HG02870 (cell line): ENCODE measurements around the gene BRCA1.
"Not testable (repeated sequence)": the region's sequence is repeated elsewhere in the genome, so short reads cannot be mapped to it uniquely, and the experiment has no call there.

Experiments
- ATAC-seq: cut with Tn5 transposase; IDR thresholded peaks from one replicate; pipeline ENCODE4 v1.9.1; 2021; ENCODE audit warnings: mild to moderate bottlenecking, moderate library complexity; ENCODE audit not compliant: unreplicated experiment

BRCA1 gene

GRCh38 chr17:43070257-43070656, 54.9 kb downstream of the BRCA1 start:
- no peak for ATAC-seq

DNA sequence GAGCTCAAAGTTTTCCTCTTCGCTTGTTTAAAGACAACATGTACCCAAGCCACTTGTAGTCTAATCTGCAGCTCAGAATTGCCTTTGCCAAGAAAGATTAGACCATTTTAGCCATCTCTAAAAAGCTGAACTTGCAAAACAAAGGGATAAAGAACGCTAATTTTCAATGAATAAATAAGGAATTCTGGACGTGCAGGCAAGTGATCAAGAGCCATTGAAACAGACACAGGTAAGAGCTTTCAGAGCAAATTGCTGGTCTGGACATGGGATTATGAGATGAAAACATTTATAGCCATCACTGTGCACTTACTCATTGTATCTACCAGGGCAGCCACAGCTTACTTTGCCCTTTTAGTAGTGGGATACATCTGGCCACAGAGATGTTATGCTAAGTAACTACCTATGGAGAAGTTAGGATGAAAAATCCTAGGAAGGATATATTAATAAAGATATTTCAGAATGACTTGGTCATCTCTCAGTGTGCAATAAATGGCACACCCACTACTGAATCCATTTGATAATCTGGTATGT, 55.7 kb downstream of the BRCA1 start:
- no peak for ATAC-seq

- no peak for ATAC-seq
These were observed 56.4 kb downstream of the BRCA1 start for GRCh38 chr17:43068570-43069367.

DNA sequence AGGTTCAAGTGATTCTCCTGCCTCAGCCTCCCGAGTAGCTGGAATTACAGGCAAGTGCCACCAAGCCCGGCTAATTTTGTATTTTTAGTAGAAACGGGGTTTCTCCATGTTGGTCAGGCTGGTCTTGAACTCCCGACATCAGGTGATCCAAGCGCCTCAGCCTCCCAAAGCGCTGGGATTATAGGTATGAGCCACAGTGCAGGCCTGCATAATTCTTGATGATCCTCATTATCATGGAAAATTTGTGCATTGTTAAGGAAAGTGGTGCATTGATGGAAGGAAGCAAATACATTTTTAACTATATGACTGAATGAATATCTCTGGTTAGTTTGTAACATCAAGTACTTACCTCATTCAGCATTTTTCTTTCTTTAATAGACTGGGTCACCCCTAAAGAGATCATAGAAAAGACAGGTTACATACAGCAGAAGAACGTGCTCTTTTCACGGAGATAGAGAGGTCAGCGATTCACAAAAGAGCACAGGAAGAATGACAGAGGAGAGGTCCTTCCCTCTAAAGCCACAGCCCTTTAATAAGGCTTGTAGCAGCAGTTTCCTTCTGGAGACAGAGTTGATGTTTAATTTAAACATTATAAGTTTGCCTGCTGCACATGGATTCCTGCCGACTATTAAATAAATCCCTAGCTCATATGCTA, 62.1 kb downstream of the BRCA1 start:
- ATAC-seq: no peak

DNA sequence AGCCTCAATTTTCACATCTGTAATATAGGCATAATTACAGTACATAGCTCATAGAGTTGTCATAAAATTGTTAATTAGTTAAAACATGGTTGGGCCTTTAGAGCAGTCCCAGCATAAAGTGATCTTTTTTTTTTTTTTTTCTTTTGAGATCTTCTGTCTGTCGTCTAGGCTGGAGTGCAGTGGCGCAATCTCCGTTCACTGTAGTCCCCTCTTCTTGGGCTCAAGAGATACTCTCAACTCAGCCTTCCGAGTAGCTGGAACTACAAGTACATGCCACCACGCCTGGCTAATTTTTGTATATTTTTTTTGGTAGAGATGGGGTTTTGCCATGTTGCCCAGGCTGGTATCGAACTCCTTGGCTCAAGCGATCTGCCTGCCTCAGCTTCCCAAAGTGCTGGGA, 69.1 kb downstream of the BRCA1 start:
- no peak for ATAC-seq

- ATAC-seq: not testable (repeated sequence)
These were observed 72.2 kb downstream of the BRCA1 start for GRCh38 chr17:43053008-43053407.

DNA sequence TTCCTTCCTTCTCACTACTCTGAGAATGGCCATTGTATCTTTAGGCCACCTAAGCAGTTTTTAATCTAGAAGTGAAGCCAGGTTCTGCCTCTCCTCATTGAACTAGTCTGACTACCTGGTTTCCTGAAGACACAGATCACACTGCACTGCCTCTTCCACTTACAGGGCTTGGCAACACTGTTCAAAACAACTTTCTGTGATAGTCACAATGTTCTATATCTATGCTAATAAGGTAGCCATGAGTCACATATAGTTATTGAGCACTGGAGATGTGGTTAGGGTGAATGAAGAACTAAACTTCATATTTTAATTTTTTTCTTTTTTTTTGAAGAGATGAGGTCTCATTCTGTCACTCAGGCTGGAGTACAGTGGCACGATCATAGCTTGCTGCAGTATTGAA, 73.2 kb downstream of the BRCA1 start:
- no peak for ATAC-seq

DNA sequence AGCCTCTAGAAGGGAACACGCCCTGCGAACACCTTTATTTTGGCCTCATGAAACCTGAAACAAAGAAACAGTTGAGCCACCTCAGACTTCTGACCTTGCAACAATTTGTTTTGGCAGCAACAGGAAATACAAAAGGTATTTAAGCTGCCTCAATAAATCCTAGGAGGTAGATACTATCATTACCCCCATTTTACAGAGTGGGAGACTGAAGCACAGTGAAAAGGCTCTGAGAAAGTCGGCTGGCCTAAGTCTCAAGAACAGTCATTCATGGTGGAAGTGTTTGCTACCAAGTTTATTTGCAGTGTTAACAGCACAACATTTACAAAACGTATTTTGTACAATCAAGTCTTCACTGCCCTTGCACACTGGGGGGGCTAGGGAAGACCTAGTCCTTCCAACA, 81.1 kb downstream of the BRCA1 start:
- ATAC-seq: no peak

DNA sequence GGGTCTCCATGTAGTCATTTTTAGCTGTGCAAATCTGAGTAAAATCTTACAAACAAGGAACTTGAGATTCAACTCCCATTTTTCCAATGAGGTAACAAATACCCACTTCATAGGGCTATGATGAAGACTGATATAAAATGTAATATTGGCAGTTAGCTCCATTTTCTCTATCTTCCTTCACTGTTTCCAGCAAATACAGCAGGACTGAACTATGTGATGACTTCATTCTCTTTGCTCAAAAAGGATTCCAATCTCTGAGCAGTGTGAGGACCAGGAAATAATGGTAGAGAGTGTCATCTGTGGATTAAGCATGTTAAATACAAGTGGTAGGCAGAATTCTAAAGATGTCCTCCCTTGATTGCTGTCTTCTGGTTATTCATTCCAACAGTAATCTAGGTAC, 81.9 kb downstream of the BRCA1 start:
- no peak for ATAC-seq

DNA sequence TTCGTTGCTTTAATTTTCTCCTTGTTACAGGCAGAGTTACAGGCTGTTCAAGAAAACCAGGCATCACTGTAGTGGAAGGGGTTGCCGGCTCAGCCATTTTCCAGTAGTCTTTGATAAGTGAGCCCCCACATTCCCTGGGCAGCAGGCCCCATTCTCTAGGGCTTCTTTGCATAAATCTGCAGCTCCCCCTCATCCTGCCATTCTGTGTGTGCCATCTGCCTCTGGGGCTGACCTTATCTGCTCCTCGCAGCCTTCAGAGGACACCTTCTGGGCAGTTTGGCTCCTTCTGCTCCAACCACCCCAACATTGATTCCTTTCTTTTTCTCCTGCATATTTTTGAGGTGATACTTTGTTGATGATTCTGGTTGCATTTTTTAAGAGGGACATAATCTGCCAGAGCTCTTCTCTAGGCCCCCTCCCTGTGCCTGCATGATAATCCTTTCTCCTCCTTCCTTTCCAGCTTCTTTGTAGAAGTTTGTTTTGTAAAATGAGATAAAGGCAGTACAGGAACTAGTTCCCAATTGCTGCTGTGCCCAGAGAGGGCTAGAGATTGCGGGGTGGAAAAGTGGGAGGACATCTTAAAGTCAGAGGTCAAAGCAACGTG, 83.0 kb downstream of the BRCA1 start:
- ATAC-seq: no peak

DNA sequence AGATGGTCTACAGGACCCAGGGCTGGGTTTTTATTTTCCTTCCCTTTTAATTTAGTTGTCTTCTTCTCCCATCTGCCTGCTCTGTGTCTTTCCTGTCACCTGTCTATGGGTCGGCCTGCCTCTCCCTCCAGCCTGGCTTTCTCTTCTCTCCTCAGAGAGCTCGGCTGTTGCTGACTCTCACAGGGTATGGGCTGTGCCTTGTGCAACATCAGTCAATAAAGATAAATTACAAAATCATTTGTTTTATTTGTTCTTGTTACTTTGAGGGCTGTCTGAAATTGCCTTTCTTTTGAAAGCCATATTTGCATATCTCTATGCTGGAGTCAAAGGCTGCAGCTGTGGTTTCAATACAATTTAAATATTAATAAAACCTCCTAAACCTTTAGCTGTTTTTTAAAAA, 84.5 kb downstream of the BRCA1 start:
- no peak for ATAC-seq

DNA sequence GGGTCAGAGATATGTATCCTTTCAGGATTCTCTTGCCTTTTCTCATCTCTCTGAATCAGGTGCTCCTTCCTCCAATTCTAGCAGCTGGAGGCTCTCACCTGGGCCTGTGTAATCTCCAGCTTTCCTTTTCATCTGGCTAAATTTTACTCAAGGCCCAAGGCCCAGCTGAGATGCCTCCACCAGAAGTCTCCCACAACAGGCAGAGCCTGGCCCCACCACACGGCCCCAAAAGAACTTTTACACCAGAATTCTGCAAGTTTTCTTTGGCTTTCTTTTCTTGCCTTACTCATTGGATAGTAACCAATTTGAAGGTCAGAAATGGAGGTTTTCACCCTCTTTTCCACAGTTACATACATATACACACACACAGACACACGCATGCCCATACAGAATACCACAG, 85.5 kb downstream of the BRCA1 start:
- no peak for ATAC-seq

GRCh38 chr17:43034894-43035293, 90.3 kb downstream of the BRCA1 start:
- no peak for ATAC-seq

GRCh38 chr17:43033948-43034881, 90.9 kb downstream of the BRCA1 start:
- no peak for ATAC-seq

DNA sequence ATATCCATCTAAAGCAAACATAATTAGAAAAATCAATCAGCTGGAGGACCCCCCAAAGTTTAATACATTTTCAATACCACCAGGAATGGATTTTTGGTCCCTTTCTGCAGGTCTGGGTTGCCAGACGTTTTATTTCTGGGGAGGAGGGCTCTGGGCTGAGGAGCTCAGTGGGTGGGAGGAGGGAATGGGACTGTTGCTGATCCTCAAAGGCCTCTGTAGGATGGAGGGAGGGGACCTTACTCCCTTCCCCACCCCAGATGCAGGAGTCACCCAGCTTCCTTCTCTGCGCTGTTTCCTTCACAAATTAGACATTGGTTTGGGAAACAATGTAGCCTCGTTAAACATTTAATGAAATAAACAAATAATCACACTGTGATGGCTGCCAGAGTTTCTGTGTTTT, 93.5 kb downstream of the BRCA1 start:
- no peak for ATAC-seq

- ATAC-seq: no peak
These were observed 94.9 kb downstream of the BRCA1 start for GRCh38 chr17:43030137-43030767.

- ATAC-seq: no peak
These were observed 96.8 kb downstream of the BRCA1 start for GRCh38 chr17:43028221-43028861.

DNA sequence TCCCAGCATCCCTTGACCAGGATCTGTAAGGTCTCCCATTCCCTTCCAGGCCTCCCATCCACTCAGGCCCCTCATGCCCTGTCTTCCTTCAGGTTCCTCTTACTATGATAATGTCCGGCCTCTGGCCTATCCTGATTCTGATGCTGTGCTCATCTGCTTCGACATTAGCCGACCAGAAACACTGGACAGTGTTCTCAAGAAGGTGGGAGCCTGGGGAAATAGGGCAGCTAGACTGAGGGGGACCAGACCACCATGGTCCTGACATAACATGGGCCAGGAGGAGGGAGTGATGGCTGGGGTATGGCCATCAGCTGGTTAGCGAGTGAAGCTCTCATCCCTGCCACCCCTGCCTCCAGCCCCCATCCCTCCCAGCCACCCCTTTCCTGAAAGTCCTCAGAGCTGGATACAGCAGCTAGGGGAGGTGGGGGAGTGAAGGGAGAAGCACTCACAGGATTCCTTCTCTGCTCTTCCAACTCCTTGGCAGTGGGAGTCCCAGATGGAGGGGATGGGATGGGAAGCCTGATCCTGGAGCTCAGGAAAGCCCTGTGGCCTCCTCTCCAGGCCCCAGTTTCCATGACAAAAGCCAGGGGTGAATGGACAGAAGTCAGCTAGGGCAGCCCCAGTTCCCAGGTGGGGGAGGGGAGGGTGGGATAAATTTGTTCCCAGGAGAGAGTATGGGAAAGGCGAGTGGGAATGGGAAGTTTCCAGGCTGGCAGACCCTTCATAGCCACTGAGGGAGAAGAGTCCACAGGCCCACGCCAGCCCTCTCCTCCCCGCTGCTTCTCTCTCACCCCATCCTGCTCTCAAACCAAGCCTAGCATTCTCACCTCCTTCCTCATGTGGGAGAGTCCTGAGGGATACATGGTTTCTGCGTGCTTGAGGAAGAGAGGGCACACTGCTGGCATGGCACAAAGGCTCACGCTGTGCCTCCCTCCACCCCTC, 97.8 kb downstream of the BRCA1 start:
- ATAC-seq: no peak

DNA sequence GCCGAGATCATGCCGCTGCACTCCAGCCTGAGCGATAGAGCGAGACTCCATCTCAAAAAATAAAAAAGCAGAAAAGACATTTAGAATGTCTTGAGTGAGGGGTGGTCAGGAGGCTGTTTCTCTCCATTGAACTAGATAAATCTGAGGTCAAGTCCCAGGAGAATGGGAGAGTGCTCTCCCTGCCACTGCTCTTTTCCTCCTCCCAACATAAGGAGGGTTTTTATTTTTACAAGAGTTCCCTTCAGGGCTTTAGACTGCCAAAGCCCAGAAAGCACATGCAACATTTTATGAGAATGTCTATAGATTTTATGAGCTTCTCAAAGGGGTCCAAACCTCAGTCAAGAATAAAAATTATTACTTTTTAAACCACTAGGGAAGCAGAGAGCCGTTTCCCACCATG, 98.6 kb downstream of the BRCA1 start:
- no peak for ATAC-seq
